AG04450 (cell line): Measurements from ENCODE around the gene BCAR3. TPM values are rescaled to one million over a fixed set of nuclear protein-coding genes. Genes with fewer than 3 reads are reported as not detected.
A peak's percentile ranks its signal among the peaks of the same experiment; 100 is the strongest.

ENCODE experiments used
- CTCF ChIA-PET: fragments of 300-600, 350-600 bp; formaldehyde crosslinking; extraction: SDS; loops from one replicate; lab custom pipeline; 2022; ENCODE audit warnings: antibody characterized with exemption, inconsistent platforms; lab: Charles Lee
- POLR2A ChIA-PET: fragments of 350-600 bp; formaldehyde crosslinking; extraction: SDS; loops from one replicate; lab custom pipeline; 2021; ENCODE audit warnings: antibody characterized with exemption, inconsistent platforms; lab: Yijun Ruan, JAX
- DNase-seq: peaks from one replicate; pipeline ENCODE4 v3.0.0-alpha.2; 2011; ENCODE audit warnings: low read depth, low spot score
- H3K27ac ChIP-seq: one replicate; pipeline ENCODE4 v1.5.1; 2012; ENCODE audit warnings: low read depth, low read length, control low read depth
- H3K27me3 ChIP-seq: one replicate; pipeline ENCODE4 v1.6.0; 2012; ENCODE audit warnings: low read length; ENCODE audit not compliant: control insufficient read depth, insufficient read depth
- H3K4me3 ChIP-seq: 2 replicates; pipeline ENCODE4 v1.5.1; 2011; ENCODE audit warnings: mild to moderate bottlenecking, low read depth, low read length, control low read depth
- H3K9me3 ChIP-seq: 2 replicates; pipeline ENCODE4 v1.5.1; 2012; ENCODE audit warnings: low read length; ENCODE audit not compliant: control insufficient read depth, insufficient read depth
- polyA plus RNA-seq: library from polyadenylated mRNA; depleted of rRNA; stranded (reverse); fragments of >200 nt; gene quantifications from 2 replicates; pipeline ENCODE4 v1.2.3, GENCODE V29; 2011
- TF ChIP-seq, protein P1 (sequence below): IDR thresholded peaks from 2 replicates; pipeline ENCODE4 v1.5.1; 2011; ENCODE audit warnings: low read depth, low read length, control low read depth, inconsistent platforms

BCAR3 gene
- polyA plus RNA-seq, 1 experiment: 20.6 TPM

- TF ChIP-seq, protein P1, sequence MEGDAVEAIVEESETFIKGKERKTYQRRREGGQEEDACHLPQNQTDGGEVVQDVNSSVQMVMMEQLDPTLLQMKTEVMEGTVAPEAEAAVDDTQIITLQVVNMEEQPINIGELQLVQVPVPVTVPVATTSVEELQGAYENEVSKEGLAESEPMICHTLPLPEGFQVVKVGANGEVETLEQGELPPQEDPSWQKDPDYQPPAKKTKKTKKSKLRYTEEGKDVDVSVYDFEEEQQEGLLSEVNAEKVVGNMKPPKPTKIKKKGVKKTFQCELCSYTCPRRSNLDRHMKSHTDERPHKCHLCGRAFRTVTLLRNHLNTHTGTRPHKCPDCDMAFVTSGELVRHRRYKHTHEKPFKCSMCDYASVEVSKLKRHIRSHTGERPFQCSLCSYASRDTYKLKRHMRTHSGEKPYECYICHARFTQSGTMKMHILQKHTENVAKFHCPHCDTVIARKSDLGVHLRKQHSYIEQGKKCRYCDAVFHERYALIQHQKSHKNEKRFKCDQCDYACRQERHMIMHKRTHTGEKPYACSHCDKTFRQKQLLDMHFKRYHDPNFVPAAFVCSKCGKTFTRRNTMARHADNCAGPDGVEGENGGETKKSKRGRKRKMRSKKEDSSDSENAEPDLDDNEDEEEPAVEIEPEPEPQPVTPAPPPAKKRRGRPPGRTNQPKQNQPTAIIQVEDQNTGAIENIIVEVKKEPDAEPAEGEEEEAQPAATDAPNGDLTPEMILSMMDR: no peak
- POLR2A ChIA-PET: interaction anchor here (0.9 kb wide), 1 partner anchor 35 kb away, joined by 4 read pairs; no protein-coding TSS in a partner anchor
- no peaks in the 10 kb centered on the region for H3K27me3 ChIP-seq
- no peak overlapping the region for H3K4me3 ChIP-seq
- H3K27ac ChIP-seq: peak overlapping the region; percentile 77
- no peaks in the 10 kb centered on the region for H3K9me3 ChIP-seq
- CTCF ChIA-PET: interaction anchor here (1.4 to 3.7 kb wide), 2 partner anchors 14 to 311 kb away, joined by 4 to 17 read pairs; no protein-coding TSS in a partner anchor
- no peak for DNase-seq
Observed at GRCh38 chr1:93615582-93616150, 66.0 kb downstream of the BCAR3 start.

DNA sequence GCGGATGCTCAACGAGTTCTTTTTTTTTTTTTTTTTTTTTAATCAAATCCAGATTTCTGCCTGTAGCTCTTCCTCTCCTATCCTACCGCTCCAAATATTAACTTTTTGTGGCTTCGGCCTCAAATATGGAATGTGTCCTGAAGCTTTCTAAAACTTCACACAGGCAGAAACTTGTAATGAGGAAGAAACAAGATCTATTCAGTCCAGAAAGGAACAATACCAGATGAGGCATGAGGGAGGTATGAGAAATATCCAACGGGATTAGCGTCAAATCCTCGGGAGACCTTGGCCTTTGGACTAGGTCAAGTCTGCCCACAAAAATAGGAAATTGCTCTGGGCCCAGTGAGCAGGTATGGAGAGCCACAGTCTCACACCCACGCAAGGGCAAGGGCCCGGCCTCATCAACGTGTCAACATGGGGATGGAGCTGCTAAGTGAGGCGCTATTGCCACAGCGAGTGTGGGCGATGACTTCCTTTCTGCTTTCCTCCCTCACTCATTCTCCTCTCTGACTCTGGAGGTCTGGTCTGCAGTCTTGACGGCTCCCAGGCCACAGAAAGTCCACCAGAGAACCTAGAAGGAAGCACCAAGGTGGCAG is 66.6 kb downstream of the BCAR3 start:
- TF ChIP-seq, protein P1: no peak
- DNase-seq: no peak
- no peaks in the 10 kb centered on the region for H3K9me3 ChIP-seq
- H3K4me3 ChIP-seq: no peak overlapping the region
- ChIA-PET POLR2A (interaction anchor here (0.9 kb wide), 1 partner anchor 35 kb away, joined by 4 read pairs; no protein-coding TSS in a partner anchor), CTCF (interaction anchor here (0.6 to 3.7 kb wide), 4 partner anchors 11 to 311 kb away, joined by 4 to 17 read pairs (median 5); no protein-coding TSS in a partner anchor)
- H3K27me3 ChIP-seq: no peaks in the 10 kb centered on the region
- H3K27ac ChIP-seq: peak overlapping the region; percentile 77

DNA sequence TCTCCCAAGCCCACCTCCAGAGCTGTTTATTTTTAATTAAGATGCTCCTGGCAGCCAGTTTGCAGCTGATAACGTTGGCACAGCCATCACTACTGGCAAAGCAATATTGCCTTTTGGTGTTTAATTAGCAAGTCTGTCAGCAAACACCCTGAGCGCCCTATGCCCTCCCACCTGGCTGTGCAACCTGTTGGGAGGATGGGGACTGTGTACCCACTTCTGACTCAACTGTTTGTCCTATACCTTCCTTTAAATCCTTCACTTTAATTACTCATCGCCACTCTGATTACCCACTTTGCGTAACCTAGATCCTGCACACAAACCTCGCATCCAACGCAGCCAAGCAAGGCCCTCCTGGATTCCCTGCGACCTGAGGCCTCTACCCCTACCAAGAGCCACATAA is 67.1 kb downstream of the BCAR3 start:
- H3K27me3 ChIP-seq: no peaks in the 10 kb centered on the region
- H3K9me3 ChIP-seq: no peaks in the 10 kb centered on the region
- ChIA-PET POLR2A (no interaction called here), CTCF (interaction anchor here (1.7 to 3.7 kb wide), 2 partner anchors 15 to 230 kb away, joined by 6 to 17 read pairs; no protein-coding TSS in a partner anchor)
- DNase-seq: no peak
- H3K4me3 ChIP-seq: no peak overlapping the region
- TF ChIP-seq, protein P1: no peak
- no peak overlapping the region for H3K27ac ChIP-seq

GRCh38 chr1:93613898-93614297 is 67.7 kb downstream of the BCAR3 start:
- CTCF ChIA-PET: interaction anchor here (0.7 to 3.7 kb wide), 4 partner anchors 12 to 230 kb away, joined by 3 to 17 read pairs (median 4); no protein-coding TSS in a partner anchor
- Histone ChIP-seq H3K27ac (no peak overlapping the region), H3K9me3 (no peaks in the 10 kb centered on the region), H3K4me3 (peak overlapping the region; percentile 25), H3K27me3 (no peaks in the 10 kb centered on the region)
- POLR2A ChIA-PET: no interaction called here
- no peak for DNase-seq
- TF ChIP-seq, protein P1: no peak

- POLR2A ChIA-PET: no interaction called here
- TF ChIP-seq, protein P1: no peak
- no peak overlapping the region for H3K4me3 ChIP-seq
- DNase-seq: no peak
- H3K9me3 ChIP-seq: no peaks in the 10 kb centered on the region
- CTCF ChIA-PET: interaction anchor here (1.0 kb wide), 1 partner anchor 17 kb away, joined by 3 read pairs; no protein-coding TSS in a partner anchor
- H3K27me3 ChIP-seq: no peaks in the 10 kb centered on the region
- H3K27ac ChIP-seq: no peak overlapping the region
Observed at GRCh38 chr1:93612510-93612909, 69.1 kb downstream of the BCAR3 start.
